HepG2 (cell line): ENCODE results near the gene ING1. TPM values are rescaled to one million over a fixed set of nuclear protein-coding genes. Genes with fewer than 3 reads are reported as not detected.

Source experiments
- ADNP ChIP-seq: sonication (generic); formaldehyde crosslinking; IDR thresholded peaks from 2 replicates; pipeline ENCODE4 v1.4.0; 2020; ENCODE audit warnings: missing genetic modification reagents
- BHLHE40 ChIP-seq: IDR thresholded peaks from 2 replicates; pipeline ENCODE4 v1.6.1; 2011; ENCODE audit warnings: low read length, improper control_type of control experiment
- BRF2 ChIP-seq: sonication (generic); formaldehyde crosslinking; IDR thresholded peaks from 2 replicates; pipeline ENCODE4 v1.8.1; 2022; ENCODE audit warnings: mild to moderate bottlenecking, missing genetic modification reagents
- ETV6 ChIP-seq: sonication (generic); formaldehyde crosslinking; conservative IDR thresholded peaks from 2 replicates; pipeline ENCODE4 v1.4.0; 2020; ENCODE audit warnings: missing genetic modification reagents
- GZF1 ChIP-seq: sonication (generic); formaldehyde crosslinking; IDR thresholded peaks from 2 replicates; pipeline ENCODE4 v1.5.1; 2020; ENCODE audit warnings: mild to moderate bottlenecking, missing genetic modification reagents
- HNF1B ChIP-seq: sonication (generic); formaldehyde crosslinking; IDR thresholded peaks from 2 replicates; pipeline ENCODE4 v1.5.1; 2020; ENCODE audit warnings: mild to moderate bottlenecking, moderate library complexity, missing genetic modification reagents
- KDM6A ChIP-seq: IDR thresholded peaks from 2 replicates; pipeline ENCODE4 v1.6.1; 2016; ENCODE audit warnings: low read depth
- MED1 ChIP-seq: sonication (generic); formaldehyde crosslinking; IDR thresholded peaks from 2 replicates; pipeline ENCODE4 v1.4.0; 2020; ENCODE audit warnings: missing genetic modification reagents
- NR3C1 ChIP-seq: sonication (generic); formaldehyde crosslinking; IDR thresholded peaks from 2 replicates; pipeline ENCODE4 v1.4.0; 2020; ENCODE audit warnings: missing genetic modification reagents
- SNAI1 ChIP-seq: sonication (generic); formaldehyde crosslinking; IDR thresholded peaks from 2 replicates; pipeline ENCODE4 v1.5.0; 2020; ENCODE audit warnings: mild to moderate bottlenecking, missing genetic modification reagents, borderline replicate concordance
- TBX2 ChIP-seq: sonication (generic); formaldehyde crosslinking; IDR thresholded peaks from 2 replicates; pipeline ENCODE4 v1.5.0; 2020; ENCODE audit warnings: missing genetic modification reagents, mild to moderate bottlenecking, borderline replicate concordance
- ZFX ChIP-seq: sonication (generic); formaldehyde crosslinking; IDR thresholded peaks from 2 replicates; pipeline ENCODE4 v1.4.0; 2020; ENCODE audit warnings: mild to moderate bottlenecking, low read depth, missing genetic modification reagents, moderate library complexity
- ZNF224 ChIP-seq: sonication (generic); formaldehyde crosslinking; IDR thresholded peaks from 2 replicates; pipeline ENCODE4 v1.5.0; 2020; ENCODE audit warnings: mild to moderate bottlenecking, missing genetic modification reagents
- ZNF24 ChIP-seq: fragments of 450-650 bp; IDR thresholded peaks from 2 replicates; pipeline ENCODE4 v1.6.1; 2017; ENCODE audit warnings: antibody characterized with exemption, mild to moderate bottlenecking
- ZNF451 ChIP-seq: sonication (generic); formaldehyde crosslinking; IDR thresholded peaks from 2 replicates; pipeline ENCODE4 v1.5.0; 2020; ENCODE audit warnings: mild to moderate bottlenecking, missing genetic modification reagents
- ZNF580 ChIP-seq: IDR thresholded peaks from 2 replicates; pipeline ENCODE4 v1.6.1; 2016; ENCODE audit warnings: low read depth, borderline replicate concordance
- ZNF674 ChIP-seq: sonication (generic); formaldehyde crosslinking; IDR thresholded peaks from 2 replicates; pipeline ENCODE4 v1.5.0; 2020; ENCODE audit warnings: low read depth, mild to moderate bottlenecking, missing genetic modification reagents
- ZNF75D ChIP-seq: sonication (generic); formaldehyde crosslinking; IDR thresholded peaks from 2 replicates; pipeline ENCODE4 v1.8.1; 2023; ENCODE audit warnings: missing genetic modification reagents, mild to moderate bottlenecking, borderline replicate concordance
- ZNF768 ChIP-seq: sonication (generic); formaldehyde crosslinking; IDR thresholded peaks from 2 replicates; pipeline ENCODE4 v1.4.0; 2020; ENCODE audit warnings: missing genetic modification reagents
- ZSCAN29 ChIP-seq: sonication (generic); formaldehyde crosslinking; conservative IDR thresholded peaks from 2 replicates; pipeline ENCODE4 v1.4.0; 2020; ENCODE audit warnings: mild to moderate bottlenecking, missing genetic modification reagents
- polyA plus RNA-seq, 8 experiments: library from polyadenylated mRNA; depleted of rRNA in 3 of 8; stranded (reverse) in 7 of 8; unstranded in 1 of 8; fragments of >200 nt; fragmentation: Illumina TruSeq in 4 of 8; extraction: Trizol in 4 of 8; gene quantifications; 2 replicates each; pipeline versions ENCODE4 v1.2.1 to v1.2.3, GENCODE V29; 2011 to 2016; ENCODE audit warnings: low read depth in 4 of 8, missing spikeins in 1 of 8, mixed read lengths in 1 of 8; ENCODE audit not compliant: insufficient read depth in 1 of 8
- total RNA-seq, 5 experiments: library from RNA; depleted of rRNA; stranded (reverse); fragments of >200 nt; fragmentation: Illumina TruSeq; extraction: Trizol; gene quantifications; 2 replicates each; pipeline ENCODE4 v1.2.3, GENCODE V29; 2016; ENCODE audit warnings: low read depth in 1 of 5
- TF ChIP-seq, protein P1 (sequence below): sonication (generic); formaldehyde crosslinking; IDR thresholded peaks from 2 replicates; pipeline ENCODE4 v1.5.1; 2020; ENCODE audit warnings: mild to moderate bottlenecking, missing genetic modification reagents, moderate library complexity
- TF ChIP-seq, protein P2 (sequence below): sonication (generic); formaldehyde crosslinking; IDR thresholded peaks from 2 replicates; pipeline ENCODE4 v1.8.1; 2023; ENCODE audit warnings: missing genetic modification reagents, inconsistent platforms, borderline replicate concordance

ING1 gene
- total and polyA plus RNA-seq, 2 of the 13 experiments (the other 11 are each of a cell fraction or from before 2014, with no cell fraction given), result 8.1 to 16.1 TPM

- TF ChIP-seq, protein P1, sequence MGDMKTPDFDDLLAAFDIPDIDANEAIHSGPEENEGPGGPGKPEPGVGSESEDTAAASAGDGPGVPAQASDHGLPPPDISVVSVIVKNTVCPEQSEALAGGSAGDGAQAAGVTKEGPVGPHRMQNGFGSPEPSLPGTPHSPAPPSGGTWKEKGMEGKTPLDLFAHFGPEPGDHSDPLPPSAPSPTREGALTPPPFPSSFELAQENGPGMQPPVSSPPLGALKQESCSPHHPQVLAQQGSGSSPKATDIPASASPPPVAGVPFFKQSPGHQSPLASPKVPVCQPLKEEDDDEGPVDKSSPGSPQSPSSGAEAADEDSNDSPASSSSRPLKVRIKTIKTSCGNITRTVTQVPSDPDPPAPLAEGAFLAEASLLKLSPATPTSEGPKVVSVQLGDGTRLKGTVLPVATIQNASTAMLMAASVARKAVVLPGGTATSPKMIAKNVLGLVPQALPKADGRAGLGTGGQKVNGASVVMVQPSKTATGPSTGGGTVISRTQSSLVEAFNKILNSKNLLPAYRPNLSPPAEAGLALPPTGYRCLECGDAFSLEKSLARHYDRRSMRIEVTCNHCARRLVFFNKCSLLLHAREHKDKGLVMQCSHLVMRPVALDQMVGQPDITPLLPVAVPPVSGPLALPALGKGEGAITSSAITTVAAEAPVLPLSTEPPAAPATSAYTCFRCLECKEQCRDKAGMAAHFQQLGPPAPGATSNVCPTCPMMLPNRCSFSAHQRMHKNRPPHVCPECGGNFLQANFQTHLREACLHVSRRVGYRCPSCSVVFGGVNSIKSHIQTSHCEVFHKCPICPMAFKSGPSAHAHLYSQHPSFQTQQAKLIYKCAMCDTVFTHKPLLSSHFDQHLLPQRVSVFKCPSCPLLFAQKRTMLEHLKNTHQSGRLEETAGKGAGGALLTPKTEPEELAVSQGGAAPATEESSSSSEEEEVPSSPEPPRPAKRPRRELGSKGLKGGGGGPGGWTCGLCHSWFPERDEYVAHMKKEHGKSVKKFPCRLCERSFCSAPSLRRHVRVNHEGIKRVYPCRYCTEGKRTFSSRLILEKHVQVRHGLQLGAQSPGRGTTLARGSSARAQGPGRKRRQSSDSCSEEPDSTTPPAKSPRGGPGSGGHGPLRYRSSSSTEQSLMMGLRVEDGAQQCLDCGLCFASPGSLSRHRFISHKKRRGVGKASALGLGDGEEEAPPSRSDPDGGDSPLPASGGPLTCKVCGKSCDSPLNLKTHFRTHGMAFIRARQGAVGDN (CRISPR knock-in tag), result peak; percentile 87
- TF ChIP-seq ZNF580 (CRISPR knock-in tag) (no peak; the same call in 1 of the 2 replicates), HNF1B (CRISPR knock-in tag) (peak; percentile 66; the same call in 1 of the 2 replicates), ZNF24 (no peak), ZFX (CRISPR knock-in tag) (peak; percentile 98), BHLHE40 (no peak; the same call in 1 of the 2 replicates), ADNP (CRISPR knock-in tag) (no peak), ZNF768 (CRISPR knock-in tag) (peak; percentile 21; the same call in 1 of the 2 replicates), ETV6 (CRISPR knock-in tag) (peak; percentile 44; the same call in 1 of the 2 replicates), TBX2 (CRISPR knock-in tag) (no peak; the same call in 1 of the 2 replicates), NR3C1 (CRISPR knock-in tag) (no peak), MED1 (CRISPR knock-in tag) (peak; percentile 48; the same call in 1 of the 2 replicates), ZNF75D (CRISPR knock-in tag) (no peak), BRF2 (no peak), SNAI1 (CRISPR knock-in tag) (no peak; the same call in 1 of the 2 replicates), ZNF224 (CRISPR knock-in tag) (no peak), GZF1 (CRISPR knock-in tag) (0 out of 2 replicates have a peak, but pooled peaks have one; percentile 61), ZSCAN29 (CRISPR knock-in tag) (no peak; the same call in 1 of the 2 replicates), KDM6A (CRISPR knock-in tag) (no peak), ZNF451 (CRISPR knock-in tag) (no peak), ZNF674 (no peak)
- TF ChIP-seq, protein P2, sequence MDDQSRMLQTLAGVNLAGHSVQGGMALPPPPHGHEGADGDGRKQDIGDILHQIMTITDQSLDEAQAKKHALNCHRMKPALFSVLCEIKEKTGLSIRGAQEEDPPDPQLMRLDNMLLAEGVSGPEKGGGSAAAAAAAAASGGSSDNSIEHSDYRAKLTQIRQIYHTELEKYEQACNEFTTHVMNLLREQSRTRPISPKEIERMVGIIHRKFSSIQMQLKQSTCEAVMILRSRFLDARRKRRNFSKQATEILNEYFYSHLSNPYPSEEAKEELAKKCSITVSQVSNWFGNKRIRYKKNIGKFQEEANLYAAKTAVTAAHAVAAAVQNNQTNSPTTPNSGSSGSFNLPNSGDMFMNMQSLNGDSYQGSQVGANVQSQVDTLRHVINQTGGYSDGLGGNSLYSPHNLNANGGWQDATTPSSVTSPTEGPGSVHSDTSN (CRISPR knock-in tag), result no peak
Measured at GRCh38 chr13:110705826-110706569, 7.5 kb upstream of the ING1 start, which contains the start of gene CARS2 (continued).
